Stimulated activated naive CD8-positive, alpha-beta T cell treated with anti-CD3 and anti-CD28 coated beads, Interleukin-15, amount 100 ng/mL, for 72 hours (primary cell): ENCODE data around the gene SACS.
"Not testable (repeated sequence)": the region's sequence is repeated elsewhere in the genome, so short reads cannot be mapped to it uniquely, and the experiment has no call there.

Experiments
- ATAC-seq: fragments of 150-1000 bp; cut with Tn5 transposase; 2 replicates; pipeline ENCODE4 v1.10.0; 2021; ENCODE audit warnings: mild to moderate bottlenecking, moderate library complexity
- DNase-seq, 2 donors: peaks; one replicate each; pipeline ENCODE4 v3.0.0; 2021 to 2022
- H3K27ac Mint-ChIP-seq, 2 donors: one replicate each; pipeline ENCODE4 v1.8.0; 2022; ENCODE audit warnings: mild to moderate bottlenecking in 2 of 2, mixed read lengths in 2 of 2, moderate library complexity in 2 of 2
- H3K27me3 Mint-ChIP-seq: one replicate; pipeline ENCODE4 v1.8.0; 2022; ENCODE audit warnings: mixed read lengths
- H3K4me1 Mint-ChIP-seq: one replicate; pipeline ENCODE4 v1.8.0; 2022; ENCODE audit warnings: mild to moderate bottlenecking, mixed read lengths
- H3K4me3 Mint-ChIP-seq, 2 donors: one replicate each; pipeline ENCODE4 v1.8.0; 2022; ENCODE audit warnings: mild to moderate bottlenecking in 2 of 2, mixed read lengths in 2 of 2, moderate library complexity in 1 of 2
- H3K9me3 Mint-ChIP-seq, 2 donors: one replicate each; pipeline ENCODE4 v1.8.0; 2022; ENCODE audit warnings: mixed read lengths in 2 of 2

SACS gene

DNA sequence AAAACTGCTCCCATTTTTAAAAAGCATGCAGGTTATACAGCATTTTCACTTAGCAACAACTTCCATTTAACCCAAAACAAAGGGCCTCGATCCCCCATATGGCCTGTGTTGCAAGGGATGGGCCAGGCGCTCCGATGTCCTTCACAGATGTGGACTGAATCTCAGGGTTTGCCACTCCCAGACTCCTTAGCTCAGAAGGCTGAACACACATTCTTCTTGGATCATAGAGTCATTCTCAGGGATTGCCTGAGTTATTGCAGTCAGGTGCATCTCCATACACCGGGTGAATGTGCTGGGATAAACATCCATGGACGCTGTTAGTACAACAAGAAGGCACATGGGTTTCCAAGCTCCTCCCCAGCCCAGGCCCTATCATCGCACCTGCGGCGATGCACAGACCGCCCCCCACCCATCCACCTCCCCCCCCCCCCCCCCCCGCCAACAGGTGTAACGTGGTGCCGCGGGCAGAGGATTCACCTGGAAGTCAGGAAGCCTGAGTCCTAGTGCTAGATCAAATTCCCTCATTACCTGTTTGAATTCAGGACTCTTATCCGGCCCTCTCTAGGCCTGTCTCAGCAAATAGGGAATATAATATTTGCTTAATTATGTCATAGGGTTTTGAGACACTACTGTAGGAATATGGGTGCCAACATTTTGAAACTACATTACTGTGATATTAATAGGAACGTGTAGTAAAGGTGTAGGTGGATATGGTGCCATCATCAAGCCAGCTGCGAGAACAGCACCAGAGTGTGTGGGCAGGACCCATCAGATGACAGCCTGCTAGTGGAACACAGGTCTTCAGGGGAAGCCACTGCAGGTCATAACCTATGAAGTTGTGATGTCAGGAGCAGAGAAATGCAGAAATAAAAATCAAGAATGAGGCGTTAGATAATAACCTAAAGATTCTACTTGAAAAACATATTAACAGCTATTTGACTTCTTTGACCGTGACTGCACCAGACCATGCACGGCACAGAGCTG is 110.9 kb downstream of the SACS start:
- Mint-ChIP-seq H3K9me3 (peaks cover 0 to 6% of the 10 kb centered on the region in 2 donors), H3K4me1 (peaks cover 40% of the 10 kb centered on the region), H3K4me3 (no peak overlapping the region), H3K27me3 (peaks cover 31% of the 10 kb centered on the region), H3K27ac (no peak overlapping the region)
- DNase-seq (no peak), ATAC-seq (no peak)

DNA sequence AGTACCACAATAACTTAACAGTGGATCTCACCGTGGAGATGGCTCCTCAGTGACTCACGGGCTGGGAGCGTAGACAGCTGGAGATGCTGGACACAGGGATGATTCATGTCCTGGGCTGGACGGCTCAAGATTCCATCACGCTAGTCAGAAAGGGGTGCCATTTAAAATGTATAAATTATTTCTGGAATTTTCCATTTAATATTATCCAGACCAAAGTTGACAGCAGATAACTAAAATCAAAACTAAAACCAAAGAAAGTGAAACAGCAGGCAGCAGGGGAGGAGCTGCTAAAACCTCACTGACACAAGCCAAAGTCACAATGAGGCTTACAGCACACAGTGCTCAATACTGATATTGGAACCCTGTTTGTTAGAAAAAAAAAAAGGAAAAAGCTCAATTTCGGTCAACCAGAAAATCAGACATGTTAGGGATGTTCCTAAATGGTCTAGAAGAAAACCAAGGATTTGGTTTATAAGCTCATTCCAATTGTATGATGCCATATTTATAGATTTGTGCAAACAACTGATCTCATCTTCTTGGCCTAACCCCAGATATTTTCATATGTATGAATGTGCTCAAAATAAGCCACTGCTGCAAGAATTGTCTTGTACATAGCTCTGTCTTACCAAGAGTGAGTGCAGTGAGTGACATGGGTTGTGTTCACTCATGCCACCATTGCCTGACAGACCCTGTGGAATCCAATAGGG is 111.8 kb downstream of the SACS start:
- Mint-ChIP-seq H3K4me3 (peak overlapping the region; percentile 5 to 46), H3K9me3 (no peaks in the 10 kb centered on the region), H3K4me1 (peaks cover 40% of the 10 kb centered on the region), H3K27me3 (peaks cover 40% of the 10 kb centered on the region), H3K27ac (peak overlapping the region; percentile 22 to 82)
- DNase-seq (peak in 1 of 2 donors; percentile 15), ATAC-seq (peak; percentile 91)

DNA sequence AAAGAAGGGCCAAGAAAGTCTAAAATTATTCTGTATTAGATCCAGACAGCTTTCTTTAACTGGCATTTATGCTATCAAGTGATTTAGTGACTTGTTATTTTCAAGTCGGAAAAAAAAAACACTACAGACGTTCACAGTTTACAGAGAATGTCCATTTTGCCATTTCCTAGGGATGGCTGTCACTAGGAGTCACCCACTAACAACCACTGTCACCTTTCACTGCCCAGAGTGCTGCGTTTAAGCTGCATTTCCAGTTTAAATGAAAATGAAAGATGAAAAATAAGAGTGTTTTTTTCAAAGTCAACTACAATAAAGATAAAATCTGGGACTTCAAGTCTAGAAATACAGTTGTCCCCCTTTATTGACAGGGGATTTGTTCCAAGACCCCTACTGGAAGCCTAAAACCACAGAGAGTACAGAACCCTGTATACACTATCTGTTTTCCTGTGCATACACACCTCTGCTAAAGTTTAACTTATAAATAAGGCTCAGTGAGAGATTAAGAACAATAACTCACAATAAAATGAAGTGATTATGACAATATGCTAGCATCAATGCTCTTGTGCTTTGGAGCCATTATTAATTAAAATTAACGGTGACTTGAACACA is 112.5 kb downstream of the SACS start:
- no peak for ATAC-seq
- no peaks in the 10 kb centered on the region for H3K9me3 Mint-ChIP-seq
- H3K27ac Mint-ChIP-seq, result peak overlapping the region in 1 of 2 donors; percentile 82

DNA sequence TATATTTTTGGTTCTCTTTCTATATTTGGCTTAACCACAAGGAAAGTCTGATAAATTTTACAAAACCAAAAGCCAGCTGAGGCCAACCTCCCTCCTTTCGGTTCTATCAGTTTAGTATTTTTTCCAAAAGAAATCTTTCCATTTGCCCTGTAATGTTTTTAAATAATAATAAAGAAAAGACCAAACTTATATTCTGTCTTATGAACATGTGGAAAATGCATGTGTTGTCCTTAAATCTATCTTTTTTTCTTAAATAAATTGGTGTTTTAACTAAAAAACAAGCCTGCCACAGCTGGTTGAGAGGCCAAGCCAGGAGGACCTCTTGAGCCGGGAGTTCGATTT is 113.6 kb downstream of the SACS start:
- Mint-ChIP-seq H3K27ac (peak overlapping the region in 1 of 2 donors; percentile 28), H3K4me1 (peaks cover 40% of the 10 kb centered on the region), H3K9me3 (no peaks in the 10 kb centered on the region), H3K27me3 (peaks cover 41% of the 10 kb centered on the region), H3K4me3 (no peak overlapping the region)
- ATAC-seq (no peak), DNase-seq (no peak)

More for the DNA sequence above, 112.5 kb downstream of the SACS start:
- Mint-ChIP-seq H3K4me3 (peak overlapping the region in 1 of 2 donors; percentile 46), H3K4me1 (peaks cover 40% of the 10 kb centered on the region), H3K27me3 (peaks cover 44% of the 10 kb centered on the region)
- DNase-seq, result no peak

DNA sequence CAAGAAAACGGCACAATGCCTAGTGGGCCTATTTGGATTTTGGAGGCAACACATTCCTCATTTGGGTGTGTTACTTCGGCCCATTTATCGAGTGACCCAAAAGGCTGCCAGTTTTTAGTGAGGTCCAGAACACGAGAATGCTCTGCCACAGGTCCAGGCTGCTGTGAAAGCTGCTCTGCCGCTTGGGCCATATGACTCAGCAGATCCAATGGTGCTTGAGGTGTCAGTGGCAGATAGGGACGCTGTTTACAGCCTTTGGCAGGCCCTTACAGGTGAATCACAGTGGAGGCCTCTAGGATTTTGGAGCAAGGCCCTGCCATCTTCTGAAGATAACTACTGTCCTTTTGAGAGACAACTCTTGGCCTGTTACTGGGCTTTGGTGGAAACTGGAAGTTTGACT is 118.7 kb downstream of the SACS start:
- Mint-ChIP-seq H3K27me3 (peaks cover 49% of the 10 kb centered on the region), H3K4me1 (peaks cover 13% of the 10 kb centered on the region)
- not testable (repeated sequence) for H3K9me3 Mint-ChIP-seq, ATAC-seq, H3K4me3 Mint-ChIP-seq, H3K27ac Mint-ChIP-seq, DNase-seq

DNA sequence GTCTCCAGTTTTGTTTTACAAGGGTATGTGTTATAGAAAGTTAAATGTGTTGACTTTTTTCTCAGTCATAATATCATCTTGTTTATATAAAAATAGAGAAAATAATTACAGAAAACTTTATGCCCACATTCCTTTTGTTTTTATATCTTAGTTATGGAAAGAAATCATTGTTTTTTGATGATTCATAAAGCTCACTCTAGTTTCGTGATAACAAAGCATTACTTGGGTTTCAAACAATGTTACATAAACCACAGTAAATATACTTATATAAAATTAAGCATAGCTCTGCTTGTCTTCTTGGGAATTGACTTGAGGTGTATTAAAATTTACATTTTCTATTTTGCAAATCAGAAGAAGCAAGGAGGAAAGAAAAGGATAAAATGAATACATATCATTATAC is 140.9 kb downstream of the SACS start:
- no peaks in the 10 kb centered on the region for H3K9me3 Mint-ChIP-seq
- DNase-seq (no peak), ATAC-seq (no peak)
- peaks cover 10% of the 10 kb centered on the region for H3K27me3 Mint-ChIP-seq
- H3K4me1 Mint-ChIP-seq, result no peaks in the 10 kb centered on the region
- no peak overlapping the region for H3K4me3 Mint-ChIP-seq
- no peak overlapping the region for H3K27ac Mint-ChIP-seq

DNA sequence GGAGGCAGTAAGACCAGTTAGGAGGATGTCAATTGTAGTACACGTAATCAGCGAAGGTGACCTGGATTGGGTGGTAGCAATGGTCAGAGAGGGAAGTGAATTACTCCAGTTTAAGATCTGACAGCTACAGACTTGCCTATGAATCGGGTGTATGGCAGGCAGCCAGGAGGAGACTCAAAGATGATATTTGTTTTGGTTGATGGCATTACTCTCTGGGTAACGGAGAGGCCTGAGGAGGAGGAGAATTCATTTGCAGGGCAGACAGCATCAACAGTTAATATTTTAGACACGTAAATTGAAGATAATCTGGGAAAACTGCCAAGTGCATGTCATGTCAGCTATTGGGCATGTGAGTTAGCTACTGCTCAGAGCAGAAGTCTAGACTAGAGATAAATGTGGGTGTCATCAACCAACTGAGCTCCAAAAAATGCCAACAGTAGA is 143.6 kb downstream of the SACS start:
- H3K9me3 Mint-ChIP-seq, result peaks cover 0 to under 1% of the 10 kb centered on the region in 2 donors
- no peak overlapping the region for H3K27ac Mint-ChIP-seq
- ATAC-seq, result no peak
- H3K4me3 Mint-ChIP-seq, result no peak overlapping the region
- H3K27me3 Mint-ChIP-seq, result peaks cover 10% of the 10 kb centered on the region
- DNase-seq, result no peak
- H3K4me1 Mint-ChIP-seq, result no peaks in the 10 kb centered on the region

DNA sequence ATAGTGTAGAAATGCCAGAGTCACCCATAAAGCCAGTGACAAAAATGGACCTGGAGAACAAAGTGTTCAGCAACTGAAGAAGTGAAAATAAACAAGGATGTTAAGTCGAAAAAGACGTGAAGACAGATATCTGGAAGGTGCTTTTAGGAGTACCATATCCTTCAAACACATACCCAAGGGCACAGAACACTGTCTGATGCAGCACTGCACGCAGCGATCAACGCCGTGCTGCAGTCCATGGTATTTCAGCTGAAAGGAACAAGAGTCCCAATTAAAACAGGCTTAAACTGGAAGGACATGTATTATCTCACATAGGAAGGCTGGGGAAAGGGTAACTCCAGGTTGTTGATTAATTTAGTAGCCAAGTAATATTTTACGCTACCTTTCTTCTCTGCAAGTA is 144.5 kb downstream of the SACS start:
- no peaks in the 10 kb centered on the region for H3K4me1 Mint-ChIP-seq
- H3K27me3 Mint-ChIP-seq, result peaks cover 10% of the 10 kb centered on the region
- H3K9me3 Mint-ChIP-seq, result peaks cover 0 to 8% of the 10 kb centered on the region in 2 donors
- H3K4me3 Mint-ChIP-seq, result no peak overlapping the region
- no peak overlapping the region for H3K27ac Mint-ChIP-seq
- no peak for ATAC-seq
- no peak for DNase-seq

DNA sequence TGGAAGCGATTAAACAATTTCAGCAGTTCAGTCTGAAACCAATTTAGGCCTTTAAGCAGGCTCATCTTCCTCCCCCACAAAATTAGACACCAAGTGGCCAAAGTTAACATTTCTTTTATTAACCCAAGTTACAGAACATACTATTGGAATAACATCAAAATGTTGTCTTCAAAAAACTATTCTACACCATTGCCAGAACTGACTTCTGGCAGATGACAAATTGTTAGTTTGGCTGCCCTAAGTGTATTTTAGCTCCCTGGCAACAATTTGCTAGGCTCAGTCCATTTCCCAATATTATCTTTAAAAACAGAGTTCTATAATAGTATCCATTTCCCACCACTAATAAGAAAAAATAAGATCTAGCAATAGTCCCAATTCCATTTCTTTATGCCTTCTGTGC is 144.9 kb downstream of the SACS start:
- peaks cover 11% of the 10 kb centered on the region for H3K27me3 Mint-ChIP-seq
- H3K4me1 Mint-ChIP-seq, result no peaks in the 10 kb centered on the region
- H3K4me3 Mint-ChIP-seq, result no peak overlapping the region
- no peak for ATAC-seq
- H3K27ac Mint-ChIP-seq, result no peak overlapping the region
- H3K9me3 Mint-ChIP-seq, result peaks cover 0 to 8% of the 10 kb centered on the region in 2 donors
- no peak for DNase-seq

DNA sequence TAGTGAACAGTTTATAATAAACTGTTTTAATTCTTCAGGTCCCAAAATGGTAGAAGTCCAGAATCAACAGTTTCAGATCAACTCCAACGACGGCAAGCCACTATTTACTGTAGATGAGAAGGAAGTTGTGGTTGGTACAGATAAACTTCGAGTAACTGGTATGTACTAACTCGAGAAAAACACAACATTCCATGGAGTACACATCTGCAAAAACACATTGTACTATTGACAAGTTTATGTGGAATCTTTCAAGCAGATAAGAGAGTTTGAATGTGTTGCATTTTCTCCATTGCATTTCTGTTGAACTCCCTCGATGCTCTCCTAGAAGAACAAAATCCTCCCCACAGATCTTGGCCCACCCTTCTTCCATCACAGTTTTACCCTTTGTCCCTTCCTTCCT is 154.2 kb downstream of the SACS start:
- H3K27ac Mint-ChIP-seq, result no peak overlapping the region
- ATAC-seq (no peak), DNase-seq (no peak)
- peaks cover 0 to 2% of the 10 kb centered on the region in 2 donors for H3K9me3 Mint-ChIP-seq
- H3K4me1 Mint-ChIP-seq, result no peaks in the 10 kb centered on the region
- peaks cover 20% of the 10 kb centered on the region for H3K27me3 Mint-ChIP-seq
- H3K4me3 Mint-ChIP-seq, result no peak overlapping the region
